NCI-H2081 treated with DMSO at 0.1 percent for 48 hours (cell line): ENCODE measurements around the gene RAB17.

ENCODE experiments used
- DNase-seq: peaks from one replicate; lab custom pipeline; 2025; lab: John Stamatoyannopoulos, UW

RAB17 gene

DNA sequence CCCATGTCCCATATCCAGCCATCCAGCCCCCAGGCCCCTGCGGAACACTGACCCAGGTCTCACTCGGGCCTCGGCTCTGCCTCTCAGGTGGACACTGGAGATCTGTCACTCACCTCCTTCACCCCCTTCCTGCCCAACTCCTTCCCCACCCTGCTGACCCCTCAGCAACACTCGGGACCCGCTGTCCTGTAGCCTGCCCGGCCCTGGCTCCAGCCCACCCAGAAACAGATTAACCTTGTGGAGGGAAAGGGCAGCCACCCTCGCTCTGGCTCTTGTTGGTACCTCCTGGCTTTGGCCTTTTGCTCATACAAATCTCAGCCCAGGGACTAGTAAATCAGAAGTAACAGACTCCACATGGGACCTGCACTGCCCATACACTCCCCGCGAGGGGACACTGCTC, 53.9 kb downstream of the RAB17 start:
- no peak for DNase-seq

DNA sequence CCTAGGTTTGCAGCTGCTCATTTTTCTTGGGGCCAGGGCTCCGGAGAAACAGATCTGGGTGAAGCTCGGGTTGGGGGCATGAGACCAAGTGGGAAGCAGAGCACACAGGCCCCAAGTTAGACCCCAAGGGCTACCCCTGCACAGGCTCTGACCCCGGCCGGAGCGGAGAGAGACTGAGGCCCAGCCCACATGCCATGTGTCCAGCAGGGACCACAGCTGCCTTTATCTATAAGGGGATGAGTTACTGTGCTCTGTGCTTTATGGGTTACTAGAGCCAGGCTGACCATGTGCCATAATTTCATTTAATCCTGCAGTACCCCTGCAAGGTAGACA, 54.5 kb downstream of the RAB17 start:
- DNase-seq, result no peak

DNA sequence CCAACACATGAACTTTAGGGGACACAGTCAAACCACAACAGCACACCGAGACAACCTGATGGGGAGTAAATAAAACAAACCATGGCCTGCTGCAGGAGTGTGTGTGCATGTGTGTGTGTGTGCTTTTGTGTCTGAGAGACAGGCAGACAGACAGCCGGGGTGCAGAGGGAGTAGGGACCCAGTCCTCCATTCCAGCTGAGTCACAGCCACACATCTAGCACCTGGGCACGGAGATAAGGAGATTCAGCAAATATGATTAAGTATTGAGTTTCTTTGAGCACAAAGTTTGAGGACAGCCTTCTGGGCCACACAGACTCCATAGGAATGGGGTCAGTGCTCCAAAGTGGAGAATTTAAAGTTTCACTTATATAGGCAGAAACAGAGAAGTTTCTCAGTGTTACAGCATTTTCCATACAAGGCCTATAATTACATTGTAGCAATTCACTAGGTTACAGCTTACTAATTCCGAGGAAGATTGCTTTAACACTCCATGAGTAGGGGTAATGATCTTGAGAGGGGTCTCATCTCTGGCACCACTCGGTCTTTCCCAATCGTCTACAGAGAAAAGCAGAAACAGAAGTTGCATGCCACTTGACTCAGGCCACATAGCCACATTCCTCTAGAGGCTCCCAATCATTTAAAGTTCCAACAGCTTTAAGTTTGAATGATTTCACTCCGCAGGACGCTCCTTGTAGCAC, 55.0 kb downstream of the RAB17 start:
- no peak for DNase-seq

DNA sequence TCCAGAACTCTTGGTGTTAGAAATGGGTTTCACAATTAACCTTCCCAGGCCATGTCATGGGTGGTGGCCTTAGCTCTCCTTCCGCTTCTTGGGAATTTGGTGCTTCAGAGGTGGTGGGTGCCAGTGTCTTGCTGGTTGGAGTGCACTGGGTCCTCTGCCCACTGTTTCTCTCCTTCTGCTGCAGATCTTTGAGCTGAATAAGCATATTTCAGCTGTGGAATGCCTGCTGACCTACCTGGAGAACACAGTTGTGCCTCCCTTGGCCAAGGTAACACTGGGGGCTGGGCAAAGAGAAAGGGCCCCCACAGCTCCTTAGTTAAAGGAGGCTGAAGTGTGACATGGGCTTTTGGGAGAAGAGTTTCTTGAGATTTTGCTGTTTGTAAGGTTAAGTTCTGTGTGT, 56.2 kb downstream of the RAB17 start:
- DNase-seq, result no peak

DNA sequence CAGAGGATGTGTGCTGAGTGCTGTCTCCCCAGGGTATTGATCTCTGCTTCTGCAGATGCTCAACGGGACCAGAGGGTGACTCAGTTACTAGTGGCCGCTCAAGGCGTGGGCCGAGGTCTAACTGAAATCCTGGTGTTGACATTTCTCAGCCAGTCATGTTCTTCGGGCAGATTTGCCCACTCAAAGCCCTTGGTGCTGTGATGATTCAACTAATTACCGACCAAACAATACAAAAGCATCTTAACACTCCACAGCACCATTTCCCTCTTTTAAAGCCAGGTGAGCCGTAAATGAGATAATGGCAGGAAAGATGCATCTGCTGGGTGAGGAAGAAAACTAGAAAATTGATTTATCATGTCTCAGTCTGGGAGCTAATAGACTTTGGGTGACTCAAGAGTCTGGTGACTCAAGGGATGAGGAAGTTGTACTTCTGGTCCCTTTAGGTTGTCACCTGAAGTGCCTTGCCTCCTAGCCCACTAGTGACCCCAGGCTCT, 56.8 kb downstream of the RAB17 start:
- DNase-seq, result no peak

DNA sequence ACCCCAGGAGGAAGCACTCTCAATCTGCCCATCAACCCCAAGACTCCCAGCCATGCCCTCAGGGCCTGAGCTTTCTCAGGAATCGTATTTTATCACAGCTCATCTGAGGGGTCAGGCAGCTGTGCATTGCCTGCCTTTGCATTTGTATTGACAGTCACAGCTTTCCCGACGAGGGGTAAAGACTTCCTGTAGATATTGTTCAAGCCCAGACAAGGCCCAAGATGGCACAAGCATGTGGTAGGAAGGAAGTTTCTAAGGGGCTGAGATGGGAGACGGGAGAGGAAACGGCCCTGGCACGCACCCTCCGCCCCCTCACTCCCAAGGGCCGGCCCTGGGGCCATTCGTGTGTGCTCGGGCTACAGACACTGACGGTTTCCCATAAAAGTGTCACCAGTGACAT, 58.4 kb downstream of the RAB17 start:
- DNase-seq, result no peak

DNA sequence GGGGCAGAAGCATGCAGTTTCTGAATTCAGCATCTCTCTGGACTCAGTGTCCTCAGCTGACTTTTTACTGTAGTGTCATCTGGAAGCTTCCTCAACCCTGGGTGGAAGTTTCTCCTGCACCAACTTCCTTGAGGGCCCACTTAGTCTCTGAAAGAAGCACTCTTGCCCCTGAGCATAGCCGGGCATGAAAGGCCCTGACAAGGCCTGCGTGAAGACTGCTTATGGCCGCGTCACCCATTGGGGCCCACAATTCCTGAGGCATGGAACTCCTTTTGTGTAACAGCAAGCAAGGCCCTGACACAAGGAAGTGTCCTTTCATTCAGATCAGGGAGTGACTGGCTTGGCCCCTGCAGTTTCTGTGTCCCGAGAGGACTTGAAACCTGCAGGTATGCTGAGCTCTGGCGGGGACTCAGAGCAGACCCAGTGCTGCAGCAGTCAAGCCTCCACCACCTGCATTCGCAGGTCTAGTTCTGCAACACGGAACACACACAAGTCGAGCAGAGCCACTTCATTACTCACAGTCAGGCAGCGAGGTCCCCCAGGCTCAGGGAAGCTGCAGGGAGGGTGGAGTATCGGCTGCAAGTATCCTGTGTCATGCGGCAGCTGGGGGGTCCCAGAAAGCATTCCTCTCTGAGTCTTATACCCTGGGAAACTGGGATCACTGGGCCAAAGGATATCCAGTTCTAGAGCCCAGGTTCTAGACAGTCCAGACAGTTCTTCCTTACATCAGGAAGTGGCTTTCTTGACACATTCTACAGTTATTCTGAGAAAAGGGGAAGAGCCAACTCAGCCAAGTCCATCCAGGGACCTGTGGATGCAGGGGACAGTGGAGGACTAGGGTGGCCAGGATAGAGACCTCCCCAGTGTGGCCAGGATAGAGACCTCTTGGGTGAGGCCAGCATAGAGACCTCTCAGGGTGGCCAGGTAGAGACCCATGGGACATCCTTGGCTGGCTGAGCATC, 59.8 kb downstream of the RAB17 start:
- no peak for DNase-seq

DNA sequence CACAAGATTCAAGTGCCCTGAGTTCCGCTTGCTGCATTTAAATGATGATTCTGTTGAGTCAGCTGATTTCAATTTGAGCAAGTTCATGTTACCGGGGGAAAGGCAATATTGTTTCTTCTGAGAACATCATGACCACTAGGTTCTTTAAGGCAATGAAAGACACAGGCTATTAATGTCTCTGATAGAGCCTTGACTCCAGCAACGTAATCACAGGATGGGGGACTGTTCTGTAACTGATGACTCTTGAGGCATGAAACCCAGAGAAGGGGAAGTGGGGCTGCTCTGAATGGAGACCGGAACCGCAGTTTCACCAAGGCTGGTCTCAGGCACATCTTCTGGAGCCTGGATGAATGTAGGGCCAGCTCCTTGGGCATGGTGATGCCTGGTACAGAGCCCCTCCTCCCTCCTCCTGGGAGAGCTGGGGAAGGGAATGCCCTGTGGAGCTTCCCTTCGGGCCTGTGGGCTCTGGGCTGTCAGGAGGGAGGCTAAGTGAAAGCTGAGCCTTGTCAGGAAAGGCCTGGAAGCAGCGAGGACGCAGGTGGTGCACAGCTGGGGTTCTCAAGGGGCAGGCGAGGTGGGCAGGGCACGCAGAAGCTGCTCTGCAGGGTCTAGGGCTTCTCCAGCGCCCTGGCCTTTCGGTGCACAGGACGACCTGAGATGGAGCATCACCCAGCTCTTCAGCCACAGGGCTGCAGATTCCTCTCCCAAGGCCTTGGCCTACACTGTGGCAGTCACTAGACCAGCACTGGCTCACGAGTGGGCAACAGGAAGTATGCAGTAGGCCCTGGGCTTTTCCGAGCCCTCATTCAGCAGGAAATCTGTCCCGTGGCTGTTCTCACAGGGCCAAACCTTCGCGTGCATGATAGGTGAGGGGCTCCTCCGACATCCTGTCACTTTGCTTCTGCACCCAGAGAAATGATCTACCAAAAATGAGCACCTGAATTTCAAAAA, 60.8 kb downstream of the RAB17 start:
- DNase-seq, result no peak

DNA sequence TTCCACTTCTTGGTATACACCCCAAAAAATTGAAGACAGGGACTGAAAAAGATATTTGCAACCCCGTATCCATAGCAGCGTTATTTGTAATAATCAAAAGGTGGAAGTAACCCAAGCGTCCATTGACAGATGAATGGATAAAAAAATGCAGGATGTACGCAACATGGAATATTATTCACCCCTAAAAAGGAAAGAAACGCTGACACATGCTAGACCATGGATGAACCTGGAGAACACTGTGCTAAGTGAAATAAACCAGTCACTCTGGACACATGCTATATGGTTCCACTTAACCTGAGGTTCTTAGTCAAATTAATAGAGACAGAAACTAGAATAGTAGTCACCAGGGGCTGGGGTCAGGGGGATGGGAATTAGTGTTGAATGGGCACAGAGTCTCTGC, 62.8 kb downstream of the RAB17 start:
- no peak for DNase-seq

DNA sequence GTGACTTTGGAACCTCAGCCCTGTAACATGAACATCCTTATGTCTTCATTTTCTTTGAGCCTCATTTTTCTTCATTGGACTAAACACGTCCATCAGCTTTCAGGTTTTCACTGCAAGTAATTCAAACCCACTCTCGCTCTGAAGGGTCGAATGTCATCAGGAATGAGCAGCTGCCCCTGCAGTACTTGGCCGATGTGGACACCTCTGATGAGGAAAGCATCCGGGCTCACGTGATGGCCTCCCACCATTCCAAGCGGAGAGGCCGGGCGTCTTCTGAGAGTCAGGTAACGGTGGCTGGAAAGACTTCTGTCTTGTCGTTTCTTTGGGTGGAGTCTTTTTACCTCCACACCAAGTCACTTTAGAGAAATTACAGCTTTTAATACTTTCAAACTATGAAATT, 63.3 kb downstream of the RAB17 start:
- DNase-seq, result no peak

DNA sequence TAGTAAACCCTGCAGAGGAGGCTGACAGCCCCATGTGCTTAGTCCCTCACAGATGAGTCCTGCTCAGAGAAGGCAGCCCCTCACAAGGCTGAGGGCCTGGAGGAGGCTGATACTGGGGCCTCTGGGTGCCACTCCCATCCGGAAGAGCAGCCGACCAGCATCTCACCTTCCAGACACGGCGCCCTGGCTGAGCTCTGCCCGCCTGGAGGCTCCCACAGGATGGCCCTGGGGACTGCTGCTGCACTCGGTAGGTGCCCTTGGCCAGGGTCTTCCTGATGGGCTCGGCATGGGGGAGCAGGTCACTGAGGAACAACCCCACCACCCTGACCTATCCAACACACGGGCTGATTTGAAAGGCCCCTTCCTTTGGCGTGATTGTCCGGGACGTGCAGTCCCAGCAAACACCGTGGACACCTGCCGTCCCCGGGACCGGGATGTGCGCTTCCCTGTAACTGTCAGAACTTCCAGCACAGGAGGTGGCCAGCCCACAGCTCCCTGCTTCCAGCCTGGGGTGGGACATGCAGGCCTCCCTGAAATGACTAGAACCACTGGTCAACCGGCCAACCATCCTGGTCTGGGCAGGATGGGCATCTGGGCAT, 64.9 kb downstream of the RAB17 start:
- no peak for DNase-seq

DNA sequence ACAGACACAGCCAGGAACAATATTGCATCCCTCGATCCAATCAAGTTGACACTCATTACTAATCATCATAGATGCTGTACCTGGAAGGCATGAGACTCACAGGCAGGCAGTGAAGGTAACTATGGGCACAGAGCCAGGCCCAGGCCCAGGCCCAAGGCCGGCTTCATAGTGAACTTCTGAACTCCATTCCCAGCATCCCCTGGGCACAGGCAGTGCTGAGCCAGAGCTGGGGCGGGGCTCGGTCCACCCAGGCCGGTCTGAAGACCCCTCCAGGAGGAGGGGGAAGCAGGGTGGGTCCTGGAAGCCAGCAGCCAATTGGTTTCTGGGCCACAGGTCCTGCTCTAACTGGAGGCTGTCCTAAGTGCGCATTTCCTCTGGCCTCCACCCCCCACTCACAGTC, 65.9 kb downstream of the RAB17 start:
- DNase-seq, result no peak
